Heart left ventricle (tissue), 16 donors: Measurements from ENCODE around the gene TNS4. TPM values are rescaled to one million over a fixed set of nuclear protein-coding genes. Genes with fewer than 3 reads are reported as not detected.

Source experiments
- ATAC-seq, 4 donors: fragments of 200-7000 bp; cut with Tn5 transposase; one replicate each; pipeline ENCODE4 v1.9.1; 2020 to 2022; ENCODE audit warnings: moderate library complexity in 4 of 4, mild to moderate bottlenecking in 3 of 4, moderate number of reproducible peaks in 1 of 4
- DNase-seq, 5 donors: peaks; one replicate each; pipeline ENCODE4 v3.0.0-alpha.2; 2020
- H3K27ac ChIP-seq, 12 donors: fragments of 200-600 bp; sonication (generic) in 4 of 12; one replicate each; pipeline versions ENCODE4 v1.5.0 to v1.8.0; 2016 to 2022; ENCODE audit warnings: mild to moderate bottlenecking in 2 of 12
- H3K27me3 ChIP-seq, 9 donors: fragments of 200-600 bp; sonication (generic) in 2 of 9; one replicate each; pipeline versions ENCODE4 v1.5.1 to v1.8.0; 2016 to 2022; ENCODE audit warnings: mild to moderate bottlenecking in 3 of 9
- H3K36me3 ChIP-seq, 9 donors: fragments of 200-600 bp; sonication (generic) in 2 of 9; one replicate each; pipeline versions ENCODE4 v1.5.0 to v1.8.0; 2018 to 2022; ENCODE audit warnings: mild to moderate bottlenecking in 2 of 9
- H3K4me1 ChIP-seq, 12 donors: fragments of 200-600 bp; sonication (generic) in 4 of 12; one replicate each; pipeline versions ENCODE4 v1.5.0 to v1.8.0; 2016 to 2022; ENCODE audit warnings: mild to moderate bottlenecking in 3 of 12
- H3K4me3 ChIP-seq, 12 donors: fragments of 200-600 bp; sonication (generic) in 4 of 12; one replicate each; pipeline versions ENCODE4 v1.5.0 to v1.8.0; 2017 to 2022; ENCODE audit warnings: mild to moderate bottlenecking in 9 of 12, moderate library complexity in 4 of 12
- H3K9me3 ChIP-seq, 12 donors: fragments of 200-600 bp; sonication (generic) in 4 of 12; one replicate each; pipeline versions ENCODE4 v1.5.0 to v1.8.0; 2016 to 2022; ENCODE audit warnings: mild to moderate bottlenecking in 1 of 12
- CTCF ChIP-seq, 12 donors: fragments of 200-600 bp; sonication (generic) in 4 of 12; IDR thresholded peaks; one replicate each; pipeline versions ENCODE4 v1.5.0 to v1.8.0; 2018 to 2022; ENCODE audit warnings: antibody characterized with exemption in 12 of 12, mild to moderate bottlenecking in 5 of 12
- POLR2A ChIP-seq, 2 donors: fragments of 450-650 bp; IDR thresholded peaks; one replicate each; pipeline ENCODE4 v1.6.1; 2017; ENCODE audit warnings: antibody characterized with exemption in 2 of 2, mild to moderate bottlenecking in 2 of 2, moderate library complexity in 2 of 2
- WGBS, 4 donors: extraction: QIAGEN DNeasy Blood & Tissue Kit in 2 of 4; methylation state at CpG; one replicate each; pipeline versions ENCODE4 v1.1.5 to v1.1.7; 2013 to 2018; 5-methylcytosine and 5-hydroxymethylcytosine counted together
- intact Hi-C, 10 donors: fragments of 100-400 bp; cut with DNase I; formaldehyde crosslinking; loops; one replicate each; pipeline versions ENCODE4 v1.11.1 to v1.14.2; 2022
- polyA plus RNA-seq, 2 donors: library from polyadenylated mRNA; stranded (reverse); fragments of 200-250 nt; gene quantifications; one replicate each; pipeline ENCODE4 v1.2.3, GENCODE V29; 2013
- total RNA-seq, 9 donors: library from RNA; depleted of rRNA in 2 of 9; stranded (reverse); fragments of >200 nt in 2 of 9; fragmentation: NEBNext Ultra II Directional in 3 of 9; extraction: Animal tissue kit (Norgen Biotek cat#: 25700) in 3 of 9; gene quantifications; one replicate each; pipeline versions ENCODE4 v1.1.0 to v1.2.4, GENCODE V29; 2016 to 2023
- donor health status: ischemic (EF 13 %, LVEDD 7.1; RV severe dilation, severe dysfunction).
- donor health status: healthy with polysubstance abuse.
- donor health status: DM: no; HTN: yes; CAD: no.
- donor health status: DM: no; HTN: no; CAD: no.
- donor health status: ischemic (EF 25% LVEDD 6.9; RV normal size, moderate dysfunction).
- donor health status: ischemic (EF 25% LVEDD 5.7; RV mildly dilated, moderate dysfunction).
- donor health status: healthy.
- donor health status: DM: yes; HTN: yes; CAD: no.
- donor health status: ischemic (EF 35%, LVEDD 5.7; RV mildly dilated, moderate dysfunction).
- donor health status: nonischemic (EF 11% LVEDD 7.7; RV severe dilation, severe dysfunction).
- donor health status: DM: yes; HTN: yes; CAD: no.
- donor health status: PGD.
- donor health status: ischemic (EF 29% LVEDD 5.4; RV normal size, mild dysfunction).
- donor health status: nonischemic (EF 23%, LVEDD 6.1; RV moderate dilation, normal function).

Gene TNS4
- total and polyA plus RNA-seq, 11 donors: 0.16 to 0.91 TPM; not detected in 9

GRCh38 chr17:40514013-40514875, 12.8 kb upstream of the TNS4 start:
- Histone ChIP-seq H3K4me3 (no peak overlapping the region), H3K36me3 (no peaks in the 10 kb centered on the region), H3K4me1 (peaks cover 0 to 32% (median 9%) of the 10 kb centered on the region in 12 donors), H3K27me3 (peaks cover 0 to 5% (median 0%) of the 10 kb centered on the region in 9 donors), H3K27ac (no peak overlapping the region), H3K9me3 (no peaks in the 10 kb centered on the region)
- DNase-seq (peak in 1 of 5 donors; percentile 14), ATAC-seq (no peak)
- WGBS, 4 donors: 93 to 95% (median 93%) methylated on average over 7 of the region's 7 CpGs
- no peak for TF ChIP-seq POLR2A (IDR thresholded peaks at IDR 0.05)
- TF ChIP-seq CTCF (IDR thresholded peaks at IDR 0.05): no peak
- intact Hi-C loops: no loop called here

- TF ChIP-seq POLR2A (IDR thresholded peaks at IDR 0.05) (no peak), CTCF (IDR thresholded peaks at IDR 0.05) (no peak)
- H3K4me3 ChIP-seq: no peak overlapping the region
- WGBS, 4 donors: 80 to 88% (median 85%) methylated on average over 10 to 12 of the region's 12 CpGs
- no peaks in the 10 kb centered on the region for H3K36me3 ChIP-seq
- ATAC-seq (no peak), DNase-seq (peak in 1 of 5 donors; percentile 9)
- H3K9me3 ChIP-seq: no peaks in the 10 kb centered on the region
- peaks cover 0 to 5% (median 0%) of the 10 kb centered on the region in 9 donors for H3K27me3 ChIP-seq
- H3K4me1 ChIP-seq: peaks cover 0 to 20% (median 3%) of the 10 kb centered on the region in 12 donors
- H3K27ac ChIP-seq: no peak overlapping the region
- intact Hi-C loops: no loop called here
Observed at GRCh38 chr17:40511667-40512220, 10.3 kb upstream of the TNS4 start.

- ATAC-seq: no peak
- Histone ChIP-seq H3K27ac (no peak overlapping the region), H3K27me3 (peaks cover 0 to 5% (median 0%) of the 10 kb centered on the region in 9 donors), H3K4me1 (peaks cover 0 to 14% (median 1%) of the 10 kb centered on the region in 12 donors), H3K9me3 (no peaks in the 10 kb centered on the region), H3K4me3 (no peak overlapping the region), H3K36me3 (no peaks in the 10 kb centered on the region)
- intact Hi-C loops: no loop called here
- TF ChIP-seq POLR2A (IDR thresholded peaks at IDR 0.05) (no peak), CTCF (IDR thresholded peaks at IDR 0.05) (no peak)
- DNase-seq: no peak
- 89 to 97% (median 92%) methylated on average over 2 of the region's 2 CpGs for WGBS, 4 donors
Observed at GRCh38 chr17:40511136-40511535, 9.7 kb upstream of the TNS4 start.

- WGBS, 4 donors: 52 to 83% (median 75%) methylated on average over 3 to 8 of the region's 8 CpGs
- Histone ChIP-seq H3K4me3 (no peak overlapping the region), H3K36me3 (no peaks in the 10 kb centered on the region), H3K9me3 (no peaks in the 10 kb centered on the region), H3K27ac (no peak overlapping the region), H3K27me3 (peaks cover 0 to 5% (median 0%) of the 10 kb centered on the region in 9 donors), H3K4me1 (peaks cover 0 to 10% (median 1%) of the 10 kb centered on the region in 12 donors)
- ATAC-seq: peak in 3 of 4 donors; percentile 23 to 52 (median 28)
- TF ChIP-seq CTCF (IDR thresholded peaks at IDR 0.05) (no peak), POLR2A (IDR thresholded peaks at IDR 0.05) (no peak)
- peak in 1 of 5 donors; percentile 28 for DNase-seq
- intact Hi-C loops: no loop called here
Observed at GRCh38 chr17:40510328-40510648, 8.9 kb upstream of the TNS4 start.
